ENCODE data around the gene PSMD13.

DNA sequence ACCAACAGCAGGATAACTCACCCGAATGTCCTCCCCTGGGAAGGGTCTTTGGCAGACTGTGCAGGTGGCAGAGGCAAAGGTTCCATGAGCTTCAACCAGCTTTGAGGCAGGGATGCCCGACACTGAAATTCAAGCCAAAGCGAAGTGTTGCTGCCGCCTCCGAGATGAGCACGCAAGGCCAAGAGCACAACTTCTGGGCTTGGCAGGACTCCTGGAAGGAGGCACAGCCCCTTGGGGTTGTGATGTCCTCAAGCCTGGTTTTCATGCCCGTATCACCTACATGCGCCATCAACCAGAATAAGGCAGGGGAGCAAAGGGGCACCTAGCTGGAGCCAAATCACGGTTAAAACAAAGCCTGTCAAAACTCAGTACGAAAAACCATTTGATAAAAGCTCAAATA is 6.3 kb upstream of the PSMD13 start:
- TF ChIP-seq, protein P1, sequence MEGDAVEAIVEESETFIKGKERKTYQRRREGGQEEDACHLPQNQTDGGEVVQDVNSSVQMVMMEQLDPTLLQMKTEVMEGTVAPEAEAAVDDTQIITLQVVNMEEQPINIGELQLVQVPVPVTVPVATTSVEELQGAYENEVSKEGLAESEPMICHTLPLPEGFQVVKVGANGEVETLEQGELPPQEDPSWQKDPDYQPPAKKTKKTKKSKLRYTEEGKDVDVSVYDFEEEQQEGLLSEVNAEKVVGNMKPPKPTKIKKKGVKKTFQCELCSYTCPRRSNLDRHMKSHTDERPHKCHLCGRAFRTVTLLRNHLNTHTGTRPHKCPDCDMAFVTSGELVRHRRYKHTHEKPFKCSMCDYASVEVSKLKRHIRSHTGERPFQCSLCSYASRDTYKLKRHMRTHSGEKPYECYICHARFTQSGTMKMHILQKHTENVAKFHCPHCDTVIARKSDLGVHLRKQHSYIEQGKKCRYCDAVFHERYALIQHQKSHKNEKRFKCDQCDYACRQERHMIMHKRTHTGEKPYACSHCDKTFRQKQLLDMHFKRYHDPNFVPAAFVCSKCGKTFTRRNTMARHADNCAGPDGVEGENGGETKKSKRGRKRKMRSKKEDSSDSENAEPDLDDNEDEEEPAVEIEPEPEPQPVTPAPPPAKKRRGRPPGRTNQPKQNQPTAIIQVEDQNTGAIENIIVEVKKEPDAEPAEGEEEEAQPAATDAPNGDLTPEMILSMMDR (IDR thresholded peaks at IDR 0.05 in 2 of 3, conservative IDR thresholded peaks at IDR 0.05 in 1 of 3; ENCODE audit: borderline replicate concordance in 1 of 3, insufficient read depth in 1 of 3, low read depth in 2 of 3, low read length in 2 of 3): no peak
- no peak for TF ChIP-seq FOSL1 (IDR thresholded peaks at IDR 0.05; ENCODE audit: low read depth)

Measured in HCT116 (cell line).